GM19025 (cell line): ENCODE results near the gene CDKL5.
"Not testable (repeated sequence)": the region's sequence is repeated elsewhere in the genome, so short reads cannot be mapped to it uniquely, and the experiment has no call there.

ENCODE experiments used
- ATAC-seq: cut with Tn5 transposase; IDR thresholded peaks from one replicate; pipeline ENCODE4 v1.9.1; 2021; ENCODE audit warnings: mild to moderate bottlenecking, low read depth, moderate library complexity; ENCODE audit not compliant: unreplicated experiment

Gene CDKL5

GRCh38 chrX:18566748-18567147 lies 141.3 kb downstream of the CDKL5 start:
- no peak for ATAC-seq

DNA sequence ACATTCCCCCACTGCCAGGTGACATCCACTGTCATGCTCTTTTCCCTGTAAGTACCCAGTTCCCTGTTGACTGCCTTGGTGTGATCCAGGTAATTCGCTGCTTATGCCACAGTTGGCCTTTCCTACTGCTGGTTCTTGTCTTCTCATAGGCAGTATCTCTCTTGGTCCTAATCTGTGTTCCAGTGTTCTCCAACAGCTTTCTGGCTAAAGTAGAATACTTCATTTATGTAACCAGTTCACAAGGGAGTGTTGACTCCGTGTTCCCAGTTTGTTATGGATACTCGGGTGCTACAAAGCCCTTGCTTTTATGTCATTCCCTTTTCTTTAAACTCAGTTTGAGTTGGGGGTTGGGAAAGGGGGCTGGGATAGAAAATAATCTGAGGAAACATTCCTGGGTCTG lies 148.1 kb downstream of the CDKL5 start:
- no peak for ATAC-seq

DNA sequence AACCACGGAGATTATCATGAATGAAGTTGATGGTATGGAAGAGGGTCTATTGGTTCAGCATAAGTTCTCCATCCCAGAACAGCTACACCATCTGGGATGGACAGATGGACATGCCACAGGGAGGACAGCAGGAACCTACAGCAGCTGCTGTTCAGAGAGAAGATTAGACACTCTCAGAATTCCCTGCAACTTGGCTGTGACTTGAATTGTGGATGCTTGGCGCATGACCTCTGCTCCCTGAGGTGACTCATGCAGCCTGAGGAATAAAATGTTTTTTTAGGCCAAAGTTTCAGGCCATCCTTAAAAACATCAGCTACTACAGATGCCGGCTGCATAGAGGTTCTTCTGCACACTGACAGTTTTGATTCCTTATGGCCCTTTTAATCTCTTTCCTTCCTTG lies 149.2 kb downstream of the CDKL5 start:
- ATAC-seq = no peak

DNA sequence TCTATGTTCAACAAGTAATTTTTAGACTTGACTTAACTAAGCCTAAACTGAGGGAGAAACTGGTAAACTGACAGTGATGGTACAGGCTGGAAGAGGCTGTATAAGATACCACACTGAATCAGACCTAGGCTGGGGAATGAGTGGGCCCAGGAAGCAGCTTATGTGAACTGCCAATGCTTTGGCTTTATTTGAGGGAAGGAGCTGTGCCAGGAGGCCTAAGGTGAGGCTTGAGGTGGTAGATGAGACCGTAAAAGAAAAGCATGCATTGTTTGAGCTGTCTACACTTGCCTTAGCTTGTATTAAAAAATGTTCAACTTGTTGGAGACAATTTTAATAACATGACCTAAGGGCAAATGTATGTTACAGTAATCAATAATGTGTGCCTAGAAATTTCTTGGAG lies 150.3 kb downstream of the CDKL5 start:
- ATAC-seq = no peak

GRCh38 chrX:18577400-18577799 lies 152.0 kb downstream of the CDKL5 start:
- ATAC-seq = no peak

DNA sequence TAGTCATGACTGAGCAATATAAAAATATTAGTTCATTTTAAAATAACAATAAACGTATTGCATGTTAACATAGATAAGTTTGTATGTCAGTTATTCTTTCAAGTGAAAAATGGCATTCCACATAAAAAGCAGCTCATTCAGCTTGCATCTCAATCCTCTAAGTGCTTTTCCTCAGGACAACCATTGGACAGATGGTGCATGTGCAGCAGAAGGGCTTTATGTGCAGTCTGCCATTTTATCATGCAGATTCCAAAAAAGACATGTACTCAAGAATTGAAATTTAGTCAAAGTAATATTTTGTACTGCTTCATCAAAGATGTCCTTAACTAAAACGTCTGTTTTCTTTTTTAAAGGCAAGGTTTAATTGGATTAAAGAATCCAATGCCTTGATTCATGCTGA lies 153.1 kb downstream of the CDKL5 start:
- ATAC-seq = no peak

GRCh38 chrX:18579495-18579894 lies 154.1 kb downstream of the CDKL5 start:
- no peak for ATAC-seq

- no peak for ATAC-seq
Measured at GRCh38 chrX:18582910-18583493, 157.6 kb downstream of the CDKL5 start.

DNA sequence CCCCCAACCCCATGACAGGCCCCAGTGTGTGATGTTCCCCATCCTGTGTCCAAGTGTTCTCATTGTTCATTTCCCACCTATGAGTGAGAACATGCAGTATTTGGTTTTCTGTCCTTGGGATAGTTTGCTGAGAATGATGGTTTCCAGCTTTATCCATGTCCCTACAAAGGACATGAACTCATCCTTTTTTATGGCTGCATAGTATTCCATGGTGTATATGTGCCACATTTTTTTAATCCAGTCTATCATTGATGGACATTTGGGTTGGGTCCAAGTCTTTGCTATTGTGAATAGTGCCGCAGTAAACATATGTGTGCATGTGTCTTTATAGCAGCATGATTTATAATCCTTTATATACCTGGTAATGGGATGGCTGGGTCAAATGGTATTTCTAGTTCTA lies 163.9 kb downstream of the CDKL5 start:
- not testable (repeated sequence) for ATAC-seq

DNA sequence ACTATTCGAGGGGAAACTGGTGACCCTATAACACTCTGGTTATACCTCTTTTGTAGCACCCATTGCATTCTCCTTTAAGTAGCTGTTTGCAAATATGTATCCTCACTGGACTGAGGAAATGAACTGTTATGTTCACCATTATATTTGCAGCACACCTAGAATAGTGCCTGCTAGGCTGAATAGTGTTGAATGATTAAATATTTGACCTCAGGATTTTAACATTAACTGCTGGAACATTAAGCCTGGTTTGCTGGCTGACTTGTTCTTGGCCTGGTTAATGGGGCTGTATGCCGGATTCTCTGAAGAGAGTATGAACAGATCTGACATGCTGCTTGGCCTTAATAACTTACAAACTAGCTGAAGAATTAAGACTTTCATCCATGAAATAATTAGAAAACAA lies 166.4 kb downstream of the CDKL5 start:
- no peak for ATAC-seq

- no peak for ATAC-seq
Measured at GRCh38 chrX:18594079-18594478, 168.7 kb downstream of the CDKL5 start.

DNA sequence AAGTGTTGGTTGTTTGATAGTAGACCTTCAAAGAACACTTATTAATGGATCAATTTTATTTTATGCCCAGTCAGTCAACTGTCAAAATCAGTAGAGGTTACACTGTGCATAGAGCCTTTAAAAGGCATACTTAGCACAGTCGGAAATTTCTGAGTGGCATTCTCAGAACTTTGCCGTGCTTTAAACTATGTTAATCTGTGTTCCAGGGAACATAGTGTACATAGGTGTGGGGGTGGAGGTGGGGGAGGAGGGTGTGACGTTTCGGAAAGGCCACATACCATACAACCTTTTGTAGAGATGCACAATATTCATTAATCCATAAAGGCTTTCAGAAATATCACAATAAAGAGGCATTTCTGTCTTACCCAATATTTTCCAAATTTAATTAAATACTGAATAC lies 170.7 kb downstream of the CDKL5 start:
- no peak for ATAC-seq

- ATAC-seq = no peak
Measured at GRCh38 chrX:18598413-18598812, 173.0 kb downstream of the CDKL5 start.

- ATAC-seq = no peak
Measured at GRCh38 chrX:18607966-18608365, 182.6 kb downstream of the CDKL5 start.

DNA sequence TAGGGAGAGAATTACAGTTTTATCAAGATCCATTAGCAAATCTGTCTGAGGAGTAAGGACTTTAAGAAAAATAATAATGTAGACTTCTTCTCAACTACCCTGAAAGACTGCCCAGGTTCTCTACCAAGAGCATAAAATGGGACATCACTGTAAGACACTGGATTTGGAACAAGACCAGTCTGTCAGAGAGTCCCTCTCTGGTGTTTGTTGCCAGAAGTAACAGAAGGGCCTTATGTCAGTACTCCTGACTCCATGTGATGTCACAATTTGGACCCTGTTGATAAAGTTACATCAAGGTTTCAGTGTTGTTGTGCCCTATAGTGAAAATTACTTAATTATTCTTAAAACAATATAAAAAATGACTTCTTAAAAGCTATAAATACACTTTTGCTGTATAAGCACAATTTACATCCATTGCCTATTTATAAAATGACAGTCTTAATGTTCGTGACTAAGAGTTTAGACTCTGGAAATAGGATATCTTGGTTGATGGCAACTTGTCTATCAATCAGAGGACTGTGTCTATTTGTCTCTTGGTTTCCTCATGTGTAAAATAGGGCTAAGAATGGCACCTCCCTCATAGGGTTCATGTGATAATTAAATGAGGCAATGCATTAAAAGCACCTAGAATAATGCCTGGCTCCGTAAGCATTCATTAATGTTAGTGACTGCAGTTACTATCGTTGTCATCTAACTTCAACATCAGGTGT lies 188.7 kb downstream of the CDKL5 start:
- no peak for ATAC-seq

GRCh38 chrX:18616688-18617406 lies 191.4 kb downstream of the CDKL5 start:
- ATAC-seq = no peak

DNA sequence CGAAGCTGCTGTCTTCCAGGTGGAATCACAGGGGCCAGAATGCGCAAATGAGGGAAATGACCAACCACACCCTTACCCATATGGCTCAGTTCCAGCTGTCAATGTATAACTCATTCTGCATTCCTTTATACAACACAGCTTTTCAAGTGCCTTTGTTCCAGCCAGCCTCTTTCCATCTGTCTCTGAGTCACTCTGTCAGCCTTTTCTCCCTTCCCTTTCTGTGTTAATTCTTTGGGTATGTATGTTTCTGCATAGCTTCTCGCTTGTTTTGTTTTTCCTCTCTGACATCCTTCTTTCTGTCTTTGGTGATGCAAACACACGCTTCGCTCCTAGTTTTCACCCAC lies 192.0 kb downstream of the CDKL5 start:
- ATAC-seq = no peak

- no peak for ATAC-seq
Measured at GRCh38 chrX:18619288-18619687, 193.9 kb downstream of the CDKL5 start.

DNA sequence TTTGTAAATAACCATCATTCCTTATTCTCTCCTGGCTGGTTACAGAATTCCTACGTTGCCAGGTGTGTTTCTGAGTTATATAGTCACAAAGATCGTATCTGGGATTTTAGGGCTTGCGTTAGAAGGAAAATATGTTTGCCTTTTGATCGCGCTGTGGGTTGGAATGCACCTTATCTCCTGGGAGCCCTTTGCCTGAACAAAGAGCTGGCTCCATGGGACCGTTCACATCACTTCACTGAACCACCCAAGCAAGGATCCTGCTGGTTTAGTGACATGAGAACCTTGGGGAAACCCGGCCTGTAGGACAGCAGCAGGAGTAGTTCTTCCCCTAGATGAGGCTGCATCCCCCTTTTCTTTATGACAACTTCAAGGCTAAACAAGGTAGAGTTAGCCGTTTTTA lies 194.9 kb downstream of the CDKL5 start:
- no peak for ATAC-seq

DNA sequence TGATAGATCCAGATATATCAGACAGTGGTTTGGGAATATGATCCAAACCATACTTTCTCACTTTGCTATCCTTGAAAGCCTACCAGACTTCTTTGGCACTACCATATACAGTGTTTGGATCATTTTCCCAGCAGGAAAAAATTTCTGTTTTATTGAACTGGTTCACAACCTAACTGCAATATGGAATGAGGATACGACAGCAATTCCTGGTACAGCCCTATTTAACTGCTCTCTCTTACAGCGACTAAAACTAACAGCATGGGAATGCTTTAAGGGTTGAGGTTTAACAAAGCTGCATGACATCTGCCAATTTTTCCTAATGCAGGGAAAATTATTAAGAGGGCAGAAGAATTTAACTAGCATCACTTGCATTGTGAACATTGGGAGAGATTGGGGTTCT lies 199.2 kb downstream of the CDKL5 start:
- no peak for ATAC-seq

DNA sequence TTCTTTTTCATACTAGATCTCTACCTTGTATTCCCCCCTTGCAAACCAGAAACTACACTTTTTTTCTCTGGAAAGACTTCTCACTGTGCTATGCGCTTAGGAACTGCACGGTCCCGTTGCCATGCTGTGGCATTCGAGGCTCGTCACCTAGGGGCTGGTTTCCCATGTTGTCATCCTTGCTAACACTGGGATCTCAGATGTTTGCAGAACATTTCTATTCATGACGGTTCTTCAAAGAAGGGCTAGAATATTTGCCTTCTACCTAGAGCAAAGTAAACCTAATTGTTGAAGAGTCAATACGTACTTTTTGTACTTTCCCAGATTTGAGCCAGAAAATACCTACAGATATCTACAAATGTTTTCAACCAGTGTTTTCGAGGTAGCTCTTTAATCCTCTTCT lies 205.5 kb downstream of the CDKL5 start:
- ATAC-seq = no peak

DNA sequence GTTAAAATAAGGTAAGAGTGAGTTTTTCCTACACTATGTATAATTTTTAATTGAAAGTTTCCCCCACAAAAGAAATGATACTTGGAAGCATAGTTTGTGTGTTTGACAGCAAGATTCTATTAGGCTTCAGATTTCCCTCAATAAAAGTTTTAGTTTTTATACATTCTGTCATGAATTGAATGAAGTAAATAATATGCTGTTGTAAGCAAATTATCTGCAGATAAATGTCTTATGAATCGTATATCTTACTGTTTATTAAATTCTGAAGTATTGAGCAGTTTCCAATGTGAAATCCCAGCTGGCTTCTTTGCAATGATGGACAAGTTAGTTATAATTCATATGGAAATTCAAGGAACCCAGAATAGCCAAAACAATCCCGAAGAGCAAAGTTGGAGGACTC lies 213.0 kb downstream of the CDKL5 start:
- ATAC-seq = no peak
